HG03095 (cell line): ENCODE results near the gene MKKS.

Experiments
- ATAC-seq: cut with Tn5 transposase; IDR thresholded peaks from one replicate; pipeline ENCODE4 v1.9.1; 2021; ENCODE audit warnings: moderate library complexity; ENCODE audit not compliant: unreplicated experiment

MKKS gene

DNA sequence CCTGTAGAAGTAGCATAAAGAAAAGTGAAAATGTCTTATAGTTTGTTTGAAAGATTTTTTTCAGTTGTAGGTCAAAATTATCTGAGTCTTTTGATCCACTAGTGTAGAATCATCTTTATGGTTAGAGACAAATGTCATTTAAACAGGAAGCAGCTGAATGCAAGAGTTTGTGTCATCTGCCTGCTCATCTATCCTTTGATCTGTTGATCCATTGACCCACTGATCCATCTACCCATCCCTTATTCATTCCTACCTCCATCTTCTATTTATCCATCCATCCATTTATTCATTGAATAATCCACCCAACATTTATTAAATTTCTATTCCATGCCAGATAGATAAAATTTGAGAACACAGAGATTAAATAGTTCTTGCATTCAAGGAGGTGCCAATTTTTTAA is 62.6 kb downstream of the MKKS start:
- no peak for ATAC-seq

DNA sequence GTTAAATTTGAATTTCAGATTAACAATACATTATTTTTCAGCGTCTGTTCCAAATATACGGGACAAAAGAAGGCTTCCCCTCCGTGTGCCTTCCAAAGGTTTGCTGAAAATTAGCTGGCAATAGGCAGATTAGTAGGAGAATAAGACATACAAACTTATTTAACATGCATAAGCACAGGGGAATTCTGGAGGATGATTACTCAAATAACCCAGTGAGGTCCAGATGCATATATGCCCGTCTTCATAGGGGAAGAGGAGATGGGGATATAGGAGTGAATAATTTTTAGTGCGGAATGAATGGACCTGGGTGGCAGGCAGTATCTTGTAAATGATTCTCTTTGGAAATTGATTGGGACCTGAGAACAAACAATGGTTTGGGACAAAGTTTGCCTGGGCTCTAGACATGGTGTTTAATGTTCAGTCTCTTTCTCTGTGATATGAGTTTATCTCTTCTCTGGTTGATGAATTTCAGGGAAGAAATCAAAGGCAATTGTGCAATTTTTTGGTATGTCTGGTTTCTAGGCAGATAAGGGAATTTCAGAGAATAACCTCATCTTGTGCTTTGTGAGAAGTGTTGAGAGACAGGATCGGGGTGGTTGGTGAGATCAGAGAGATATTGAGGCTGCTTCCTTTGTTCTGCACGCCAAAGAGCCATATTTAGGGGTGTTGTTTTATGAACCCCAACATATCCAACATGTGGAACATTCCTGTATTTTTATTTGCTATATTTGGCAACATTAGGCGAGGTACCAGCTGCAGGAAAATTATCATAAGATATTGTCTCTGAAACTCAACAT is 63.7 kb downstream of the MKKS start:
- ATAC-seq, result no peak

DNA sequence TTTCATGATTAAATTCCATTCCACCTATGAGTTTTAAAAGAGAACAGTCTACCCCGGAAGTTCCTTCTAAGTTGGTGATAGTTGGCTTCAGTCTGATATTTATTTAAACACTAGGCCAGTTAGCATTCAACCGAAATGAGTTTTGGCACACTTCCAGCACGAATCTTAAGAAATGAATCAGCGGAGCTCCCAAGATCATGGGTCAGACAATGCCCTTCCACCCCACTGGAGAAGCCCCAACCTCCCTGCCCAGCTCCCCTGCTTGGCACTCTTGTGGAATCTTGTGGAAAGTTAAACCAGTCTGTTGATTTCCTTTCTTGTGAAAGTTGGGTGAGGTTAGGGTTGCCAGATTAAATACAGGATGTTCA is 64.3 kb downstream of the MKKS start:
- ATAC-seq, result no peak

DNA sequence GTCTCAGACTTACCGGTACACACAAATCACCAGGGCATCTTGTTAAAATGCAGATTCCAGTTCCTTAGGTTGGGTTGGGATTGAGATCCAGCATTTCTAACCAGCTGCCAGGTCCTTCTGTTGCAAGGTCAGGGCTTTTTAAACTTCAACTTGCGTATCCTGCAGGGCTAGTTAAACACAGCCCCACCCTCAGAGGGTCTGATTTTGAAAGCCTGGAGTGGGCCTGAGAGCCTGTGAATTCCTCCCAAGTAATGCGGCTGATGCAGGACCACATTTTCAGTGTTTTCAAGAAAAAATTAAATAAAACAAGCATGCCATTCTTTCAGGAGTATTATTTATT is 65.3 kb downstream of the MKKS start:
- no peak for ATAC-seq

DNA sequence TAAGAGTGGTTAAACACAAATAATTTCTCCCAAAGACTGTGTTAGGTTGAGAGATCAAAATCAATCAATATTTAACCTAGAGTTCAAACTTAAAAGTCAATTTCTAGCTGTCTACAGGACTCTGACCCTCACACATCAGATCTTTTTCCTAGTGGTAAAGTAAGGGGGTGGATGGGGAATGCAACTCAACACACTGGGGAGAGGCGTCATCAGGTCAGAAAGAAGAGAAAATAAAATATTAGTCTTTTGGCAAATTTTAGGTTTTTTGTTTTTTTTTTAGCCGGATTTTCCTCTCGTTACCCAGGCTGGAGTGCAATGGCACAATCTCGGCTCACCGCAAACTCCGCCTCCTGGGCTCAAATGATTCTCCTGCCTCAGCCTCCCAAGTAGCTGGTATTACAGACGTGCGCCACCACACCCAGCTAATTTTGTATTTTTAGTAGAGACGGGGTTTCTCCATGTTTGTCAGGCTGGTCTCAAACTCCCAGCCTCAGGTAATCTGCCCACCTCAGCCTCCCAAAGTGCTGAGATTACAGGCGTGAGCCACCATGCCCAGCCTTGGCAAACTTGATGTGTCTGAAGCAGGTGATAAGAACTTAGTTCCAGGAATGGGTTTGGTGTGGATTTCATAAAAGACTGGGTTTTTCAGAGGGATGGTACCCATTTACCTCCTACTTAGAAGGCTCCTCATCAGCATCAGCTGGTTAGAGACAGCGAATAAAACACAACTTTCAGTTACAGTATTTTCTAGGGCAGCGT is 65.9 kb downstream of the MKKS start:
- no peak for ATAC-seq

DNA sequence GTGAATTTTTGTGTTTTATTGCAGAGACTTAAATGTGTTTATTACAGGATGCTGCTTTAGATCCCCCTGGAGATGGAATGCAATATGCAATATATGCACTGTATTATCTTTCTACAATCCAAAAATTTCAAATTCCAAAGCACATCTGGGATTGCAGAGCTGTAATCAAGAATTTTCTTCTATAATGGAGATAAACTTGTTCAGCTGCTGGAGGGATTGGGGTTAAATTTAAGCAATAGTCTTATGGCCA is 66.4 kb downstream of the MKKS start:
- no peak for ATAC-seq

DNA sequence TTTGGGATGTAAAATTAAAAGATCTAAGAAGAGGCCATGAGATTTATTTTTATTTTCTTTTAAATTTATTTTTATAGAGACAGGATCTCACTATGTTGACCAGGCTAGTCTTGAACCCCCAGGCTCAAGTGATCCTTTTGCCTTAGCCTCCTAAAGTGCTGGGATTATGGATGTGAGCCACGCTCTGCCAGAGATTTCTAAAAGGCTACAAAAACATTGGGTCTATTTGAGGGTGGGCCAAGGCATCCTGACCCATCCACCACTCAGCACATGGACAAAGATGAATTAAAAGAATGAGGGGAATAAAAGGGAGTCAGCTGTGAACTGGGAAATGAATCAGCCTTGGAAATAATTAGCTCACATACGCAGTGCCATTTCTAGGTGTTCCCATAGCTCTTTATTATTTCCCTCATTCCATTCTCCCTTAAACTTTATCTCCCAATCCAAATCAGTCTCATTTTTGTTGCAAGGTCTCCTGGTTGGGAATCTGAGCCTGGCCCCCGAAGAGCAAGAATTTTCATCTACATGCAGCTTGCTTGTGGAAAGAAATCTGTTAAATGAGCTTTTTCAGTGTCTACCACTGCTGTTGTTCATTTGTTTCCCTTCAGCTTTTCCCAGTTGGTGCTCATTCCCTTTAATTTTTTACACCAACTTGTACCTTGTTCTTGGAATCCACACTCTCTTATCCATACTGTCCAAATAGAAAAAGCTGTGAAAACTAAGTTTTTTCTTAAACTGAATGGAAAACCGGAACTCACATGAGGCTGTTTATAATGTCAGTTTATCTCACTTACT is 66.9 kb downstream of the MKKS start:
- ATAC-seq, result no peak

DNA sequence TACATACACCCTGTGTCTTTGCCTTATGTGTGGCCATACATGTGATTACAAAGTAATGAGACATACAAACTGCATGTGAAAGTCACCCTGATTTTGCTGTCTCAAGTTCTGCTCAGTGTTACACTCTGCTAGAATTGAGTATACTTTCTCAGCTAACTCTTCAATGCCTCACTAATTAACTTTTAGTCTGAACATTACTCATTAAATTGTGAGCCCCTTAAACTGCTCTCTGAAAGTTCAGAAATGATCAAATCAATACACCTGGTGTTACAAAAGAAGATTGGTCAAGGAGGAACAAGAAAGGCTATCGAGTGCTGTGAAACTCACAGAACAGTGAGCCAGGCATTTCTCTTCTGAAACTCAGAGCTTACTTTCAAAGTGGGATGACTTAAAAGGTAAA is 71.3 kb downstream of the MKKS start:
- ATAC-seq, result peak; percentile 71

DNA sequence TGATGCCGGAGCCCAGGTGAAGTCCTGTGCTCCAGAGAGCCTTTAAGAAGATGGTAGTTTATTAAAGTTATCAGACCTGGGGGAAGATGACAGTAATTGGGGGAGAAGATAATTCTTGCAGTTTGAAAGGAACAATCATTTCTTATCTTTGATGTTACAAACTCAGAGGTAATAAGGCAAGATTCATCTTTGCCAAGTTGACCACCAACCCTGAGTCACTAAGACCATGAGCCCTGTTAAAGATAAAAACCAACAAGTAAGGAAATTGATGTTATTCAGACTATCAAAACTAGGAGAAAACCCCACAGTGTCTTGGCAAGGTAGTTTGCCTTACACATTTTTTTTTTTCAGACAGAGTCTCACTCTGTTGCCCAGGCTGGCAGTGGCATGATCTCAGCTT is 73.1 kb downstream of the MKKS start:
- no peak for ATAC-seq

DNA sequence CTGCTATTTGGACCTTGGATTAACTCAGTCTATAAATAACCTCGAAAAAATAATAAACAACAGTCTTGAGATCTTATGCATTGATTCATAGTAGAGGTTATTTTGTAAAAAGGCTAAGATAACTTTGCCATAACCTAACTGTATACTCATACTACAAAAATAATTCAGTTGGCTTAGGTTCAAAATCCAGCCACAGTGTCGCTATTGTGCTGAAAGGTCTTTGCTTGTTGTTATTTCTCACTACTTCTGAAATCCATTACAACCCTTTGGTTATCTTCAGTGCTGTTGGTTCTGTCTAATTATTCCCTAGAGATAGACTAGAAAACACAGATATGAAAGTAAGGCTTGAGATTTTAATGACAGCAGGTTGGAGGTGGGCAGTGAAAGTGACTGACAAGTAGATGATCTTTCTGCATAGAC is 74.4 kb downstream of the MKKS start:
- ATAC-seq, result no peak

DNA sequence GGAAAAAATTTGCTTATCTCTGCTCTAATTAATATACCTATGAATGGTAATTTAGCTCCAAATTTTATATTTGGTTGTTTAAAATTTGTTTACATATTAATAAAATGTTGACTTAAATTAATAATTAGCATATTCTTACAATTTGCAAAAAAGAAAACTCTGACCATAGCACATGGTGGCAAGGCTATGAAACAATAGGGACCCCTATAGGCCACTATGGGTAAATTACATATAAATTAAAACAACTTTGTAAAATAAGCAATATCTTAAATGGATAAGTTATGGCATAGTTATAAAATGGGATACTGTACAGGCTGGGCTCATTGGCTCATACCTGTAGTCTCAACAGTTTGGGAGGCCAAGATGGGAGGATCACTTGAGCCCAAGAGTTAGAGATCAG is 76.0 kb downstream of the MKKS start:
- no peak for ATAC-seq

DNA sequence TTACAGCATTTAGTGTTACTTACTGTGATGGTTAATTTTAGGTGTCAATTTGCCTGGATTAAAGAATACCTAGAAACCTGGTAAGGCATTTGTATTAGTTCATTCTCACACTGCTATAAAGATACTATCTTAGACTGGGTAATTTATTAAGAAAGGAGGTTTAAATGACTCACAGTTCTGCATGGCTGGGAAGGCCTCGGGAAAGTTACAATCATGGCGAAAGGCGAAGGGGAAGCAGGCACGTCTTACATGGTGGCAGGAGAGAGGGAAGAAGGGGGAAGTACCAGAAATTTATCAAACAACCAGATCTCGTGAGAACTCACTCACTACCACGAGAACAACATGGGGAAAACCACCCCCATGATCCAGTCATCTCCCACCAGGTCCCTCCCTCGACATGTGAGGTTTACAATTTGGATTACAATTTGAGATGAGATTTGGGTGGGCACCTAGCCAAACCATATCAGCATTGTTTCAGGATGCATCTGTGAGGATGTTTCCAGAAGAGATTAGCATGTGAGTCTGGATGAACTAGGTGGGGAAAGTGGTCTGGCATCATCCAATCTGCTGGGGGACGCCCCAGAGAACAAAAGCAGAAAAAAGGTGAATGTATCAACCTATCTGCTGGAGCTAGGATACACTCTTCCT is 76.8 kb downstream of the MKKS start:
- ATAC-seq, result no peak

DNA sequence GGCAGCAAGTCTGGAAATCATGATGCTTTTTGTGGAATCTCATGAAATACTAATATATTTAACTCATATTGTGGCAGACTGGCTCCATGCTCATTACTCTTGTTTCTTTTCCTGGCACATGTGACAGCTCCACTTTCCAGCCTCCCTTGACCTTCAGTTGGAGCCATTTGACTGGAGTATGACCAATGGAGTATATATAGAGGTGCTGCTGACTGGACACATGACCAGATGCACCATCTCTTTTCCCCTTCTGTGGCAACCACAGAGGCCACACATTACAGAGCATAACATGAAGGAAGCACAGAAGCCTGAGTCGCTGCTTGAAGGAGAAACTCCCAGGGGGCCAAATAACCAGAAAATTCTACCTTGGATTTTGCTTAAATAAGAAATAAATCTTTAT is 77.4 kb downstream of the MKKS start:
- ATAC-seq, result no peak

DNA sequence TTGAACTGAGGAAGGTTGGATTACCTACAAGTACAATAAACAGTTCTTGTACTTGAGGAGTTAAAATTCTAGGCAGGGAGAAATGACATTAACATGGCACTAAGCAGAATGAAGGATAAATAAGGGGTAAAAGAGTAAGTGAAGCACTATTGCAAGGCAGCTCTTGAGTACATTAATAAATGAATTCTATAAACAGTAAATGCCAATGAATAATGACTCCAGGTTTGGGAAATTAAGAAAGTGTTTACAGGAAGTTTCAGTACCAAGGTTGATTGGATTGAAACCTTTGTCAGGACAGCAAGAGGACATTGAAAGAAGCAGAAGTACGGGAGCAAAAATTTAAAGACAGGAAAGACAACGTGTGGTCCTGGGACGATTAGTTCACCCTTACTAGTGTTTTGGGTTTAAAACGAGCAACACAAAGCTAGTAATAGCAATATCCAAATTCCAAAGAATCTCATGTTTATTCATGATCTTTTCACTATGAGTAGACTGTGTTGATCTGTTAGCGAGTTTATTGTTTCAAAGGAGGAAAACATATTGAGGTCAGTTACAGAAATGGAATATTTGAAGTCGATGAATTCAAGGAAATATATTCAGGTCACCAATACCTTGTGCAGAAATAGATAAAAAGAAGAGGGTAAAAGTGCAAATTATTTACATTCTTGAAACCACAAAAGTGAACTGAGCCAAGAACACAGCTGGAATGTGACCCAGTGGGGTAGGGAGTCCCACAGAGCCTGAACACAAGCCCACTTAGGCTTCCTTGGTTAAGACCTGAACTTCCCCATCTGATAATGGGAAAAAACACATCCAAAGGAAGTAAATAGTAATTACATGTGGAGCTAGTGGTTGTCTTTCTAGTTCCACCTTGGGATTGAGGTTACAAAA is 80.8 kb downstream of the MKKS start:
- no peak for ATAC-seq
